Brain microvascular endothelial cell (primary cell): ENCODE results near the gene MYH4.

Experiments
- DNase-seq: peaks from one replicate; pipeline ENCODE4 v3.0.0-alpha.2; 2020
- H3K27ac ChIP-seq: fragments of 250-450 bp; sonication (Bioruptor Pico); 2 replicates; pipeline ENCODE4 v1.5.1; 2020; ENCODE audit warnings: mild to moderate bottlenecking, moderate library complexity
- H3K27me3 ChIP-seq: fragments of 250-450 bp; sonication (Bioruptor Pico); replicated peaks from 2 replicates; pipeline ENCODE4 v1.5.1; 2020; ENCODE audit warnings: mild to moderate bottlenecking
- H3K36me3 ChIP-seq: fragments of 250-450 bp; sonication (Bioruptor Pico); replicated peaks from 2 replicates; pipeline ENCODE4 v1.5.1; 2020; ENCODE audit warnings: mild to moderate bottlenecking
- H3K4me3 ChIP-seq: 2 replicates; pipeline ENCODE4 v1.5.1; 2011; ENCODE audit warnings: low read depth, mild to moderate bottlenecking, control low read depth, low read length, moderate library complexity
- in situ Hi-C: cut with HindIII; loops from 2 replicates; pipeline ENCODE4 v1.10.0; 2017; ENCODE audit warnings: low sequenced_read_pairs, low pct_ligation_motif_present
- TF ChIP-seq, protein P1 (sequence below): IDR thresholded peaks from 2 replicates; pipeline ENCODE4 v1.5.1; 2011; ENCODE audit warnings: low read depth, mild to moderate bottlenecking, moderate library complexity, low read length, control low read depth, inconsistent platforms; ENCODE audit errors: missing control alignments

Gene MYH4

DNA sequence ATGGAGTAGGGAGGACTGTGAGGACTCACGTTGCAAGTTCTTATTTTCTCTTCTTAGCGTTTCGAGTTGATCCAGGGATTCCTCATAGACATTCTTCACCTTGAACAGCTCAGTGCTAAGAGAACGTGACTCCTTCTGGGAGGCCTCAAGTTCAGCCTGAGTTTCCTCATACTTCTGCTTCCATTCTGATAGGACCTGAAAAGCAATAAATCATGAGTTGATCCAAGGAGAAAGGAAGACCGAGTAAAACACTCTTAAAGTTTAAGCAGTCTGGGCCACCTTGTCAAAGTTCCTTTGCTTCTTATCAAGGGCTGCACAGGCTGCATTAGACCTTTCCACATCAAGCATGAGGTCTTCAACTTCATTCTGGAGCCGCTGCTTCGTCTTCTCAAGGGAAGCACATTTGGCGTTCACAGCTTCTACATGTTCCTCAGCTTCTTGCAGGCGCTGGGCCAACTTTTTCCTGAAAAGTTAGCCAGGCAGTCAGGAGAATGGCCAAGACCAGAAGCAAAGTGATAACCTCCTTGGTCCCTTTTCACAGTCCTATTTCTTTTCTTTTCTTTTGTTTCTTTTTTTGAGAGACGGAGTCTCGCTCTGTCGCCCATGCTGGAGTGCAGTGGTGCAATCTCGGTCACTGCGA lies 72.7 kb downstream of the MYH4 start:
- H3K4me3 ChIP-seq, result no peak overlapping the region
- H3K27me3 ChIP-seq, result no peaks in the 10 kb centered on the region
- no peak overlapping the region for H3K27ac ChIP-seq
- in situ Hi-C loops, result no loop called here
- no peaks in the 10 kb centered on the region for H3K36me3 ChIP-seq
- TF ChIP-seq, protein P1, sequence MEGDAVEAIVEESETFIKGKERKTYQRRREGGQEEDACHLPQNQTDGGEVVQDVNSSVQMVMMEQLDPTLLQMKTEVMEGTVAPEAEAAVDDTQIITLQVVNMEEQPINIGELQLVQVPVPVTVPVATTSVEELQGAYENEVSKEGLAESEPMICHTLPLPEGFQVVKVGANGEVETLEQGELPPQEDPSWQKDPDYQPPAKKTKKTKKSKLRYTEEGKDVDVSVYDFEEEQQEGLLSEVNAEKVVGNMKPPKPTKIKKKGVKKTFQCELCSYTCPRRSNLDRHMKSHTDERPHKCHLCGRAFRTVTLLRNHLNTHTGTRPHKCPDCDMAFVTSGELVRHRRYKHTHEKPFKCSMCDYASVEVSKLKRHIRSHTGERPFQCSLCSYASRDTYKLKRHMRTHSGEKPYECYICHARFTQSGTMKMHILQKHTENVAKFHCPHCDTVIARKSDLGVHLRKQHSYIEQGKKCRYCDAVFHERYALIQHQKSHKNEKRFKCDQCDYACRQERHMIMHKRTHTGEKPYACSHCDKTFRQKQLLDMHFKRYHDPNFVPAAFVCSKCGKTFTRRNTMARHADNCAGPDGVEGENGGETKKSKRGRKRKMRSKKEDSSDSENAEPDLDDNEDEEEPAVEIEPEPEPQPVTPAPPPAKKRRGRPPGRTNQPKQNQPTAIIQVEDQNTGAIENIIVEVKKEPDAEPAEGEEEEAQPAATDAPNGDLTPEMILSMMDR, result no peak
- DNase-seq, result no peak

DNA sequence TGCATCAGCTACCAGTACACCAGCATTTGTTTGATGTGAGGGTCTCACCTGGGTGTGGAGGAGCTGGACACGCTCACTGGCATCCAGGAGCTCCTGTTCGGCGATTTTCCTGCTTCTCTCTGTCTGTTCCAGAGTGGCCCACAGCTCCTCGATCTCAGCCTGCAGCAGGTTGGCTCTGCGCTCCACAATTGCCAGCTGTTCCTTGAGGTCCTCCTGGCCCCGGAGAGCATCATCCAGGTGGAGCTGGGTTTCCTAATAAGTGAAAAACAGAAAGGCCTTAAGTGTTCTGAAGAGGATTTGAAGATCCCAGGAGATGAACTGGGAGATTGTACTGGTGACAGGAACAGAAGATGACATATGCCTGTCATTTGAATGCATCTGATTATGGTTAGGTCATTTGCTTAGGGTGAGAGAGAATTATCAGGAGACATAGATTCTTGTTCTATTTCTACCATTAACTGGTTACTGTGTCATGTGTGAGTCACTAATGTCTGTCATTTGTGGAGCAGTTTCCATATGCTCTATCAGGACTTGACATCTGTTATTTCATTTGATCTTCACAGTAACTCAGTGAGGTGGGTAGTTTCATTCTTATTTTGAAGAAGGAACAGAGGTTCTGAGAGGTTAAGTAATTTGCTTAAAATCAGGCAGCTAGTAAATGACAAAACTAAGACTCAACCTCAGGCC lies 75.0 kb downstream of the MYH4 start:
- TF ChIP-seq, protein P1, result no peak
- Histone ChIP-seq H3K36me3 (no peaks in the 10 kb centered on the region), H3K27me3 (no peaks in the 10 kb centered on the region), H3K27ac (no peak overlapping the region), H3K4me3 (no peak overlapping the region)
- DNase-seq, result no peak
- in situ Hi-C loops, result no loop called here
